ENCODE results near the gene PLEKHA7. TPM values are rescaled to one million over a fixed set of nuclear protein-coding genes. Genes with fewer than 3 reads are reported as not detected.

Gene PLEKHA7
- total and polyA plus RNA-seq, 2 of the 4 experiments (the other 2 are of a cell fraction) = 0.12 TPM; not detected in 1

- Histone ChIP-seq H2AK9ac (replicated peaks; ENCODE audit: low read depth, low read length, poor library complexity) (peak overlapping the region; percentile 63), H3K9me3 (ENCODE audit: control insufficient read depth, insufficient read depth, low read length) (no peaks in the 10 kb centered on the region), H2BK120ac (ENCODE audit: low read depth, low read length) (no peak overlapping the region), H3K36me3 (ENCODE audit: control insufficient read depth, insufficient read depth, low read length) (no peaks in the 10 kb centered on the region), H2AK5ac (ENCODE audit: low read depth, low read length) (no peak overlapping the region), H3K4me2 (ENCODE audit: low read depth, low read length) (no peak overlapping the region), H2AFZ (replicated peaks; ENCODE audit: low read length, poor library complexity) (no peak overlapping the region), H3K79me1 (ENCODE audit: low read depth in 1 of 2, low read length in 2 of 2) (no peaks in the 10 kb centered on the region), H2BK5ac (ENCODE audit: low read depth, low read length, poor library complexity, severe bottlenecking) (no peak overlapping the region), H3K56ac (ENCODE audit: extremely low read depth, insufficient read depth, low read length) (no peak overlapping the region), H3K4me1 (ENCODE audit: control insufficient read depth, insufficient read depth, low read length) (no peaks in the 10 kb centered on the region), H3K14ac (replicated peaks; ENCODE audit: low read depth, low read length) (no peak overlapping the region), H4K20me1 (ENCODE audit: insufficient read depth, low read length) (no peaks in the 10 kb centered on the region), H3K18ac (ENCODE audit: low read depth, low read length) (no peak overlapping the region), H4K91ac (ENCODE audit: insufficient read depth, low read depth, low read length) (no peak overlapping the region), H3K9ac (ENCODE audit: low read depth, low read length) (no peak overlapping the region), H3K27ac (ENCODE audit: insufficient read depth, low read length) (no peak overlapping the region), H3K4me3 (ENCODE audit: insufficient read depth, low read depth, low read length) (no peak overlapping the region), H3K27me3 (ENCODE audit: control insufficient read depth, insufficient read depth, low read length) (peaks cover 3% of the 10 kb centered on the region), H3K4ac (ENCODE audit: low read depth, low read length) (no peak overlapping the region), H2BK15ac (ENCODE audit: low read depth, low read length) (no peak overlapping the region), H3K23ac (ENCODE audit: low read depth, low read length) (no peak overlapping the region), H4K8ac (ENCODE audit: low read depth in 2 of 2, low read length in 2 of 2) (no peak overlapping the region), H3K9me1 (ENCODE audit: insufficient read depth, low read length) (no peaks in the 10 kb centered on the region), H4K5ac (ENCODE audit: low read depth, low read length) (no peak overlapping the region), H2BK20ac (ENCODE audit: low read depth, low read length) (no peak overlapping the region)
- WGBS, 2 experiments (ENCODE audit: extremely low coverage in 2 of 2, insufficient read length in 1 of 2) = 100% methylated on average over 1 of the region's 4 CpGs; no CpG with 5 or more reads in 1 of the 2 experiments
- intact Hi-C loops (cut with micrococcal nuclease) = no loop called here
- DNase-seq = no peak
- dilution Hi-C loops (cut with HindIII; ENCODE audit: low sequenced_read_pairs, unreplicated experiment) = no loop called here
- no TSS peak for BruUV-seq (replicated peaks)
- TF ChIP-seq FOS (IDR thresholded peaks at IDR 0.05; ENCODE audit: low read depth, low read length) (no peak), MAZ (IDR thresholded peaks at IDR 0.05; ENCODE audit: borderline replicate concordance, low read depth, low read length) (no peak), BHLHE40 (IDR thresholded peaks at IDR 0.05; ENCODE audit: low read depth, low read length) (no peak), SMC3 (IDR thresholded peaks at IDR 0.05; ENCODE audit: low read depth, low read length) (no peak), RCOR1 (IDR thresholded peaks at IDR 0.05; ENCODE audit: insufficient replicate concordance, low read length) (no peak)
- ChIA-PET POLR2A (ENCODE audit: unreplicated experiment) (no interaction called here), CTCF (no interaction called here)
- in situ Hi-C loops (cut with MboI; ENCODE audit: low sequenced_read_pairs) = no loop called here
- ATAC-seq (ENCODE audit: low read depth) = no peak
Measured at GRCh38 chr11:16893456-16894066, 120.7 kb downstream of the PLEKHA7 start.
